ENCODE results near the gene DLG2.

Gene DLG2

GRCh38 chr11:83727251-83727650, 1899.9 kb downstream of the DLG2 start:
- H3K4ac ChIP-seq (ENCODE audit: low read depth in 1 of 2, low read length in 2 of 2) = no peak overlapping the region
- no peak overlapping the region for H2BK15ac ChIP-seq (ENCODE audit: low read depth, poor library complexity, severe bottlenecking)
- H3K18ac ChIP-seq (ENCODE audit: low read depth in 1 of 2, low read length in 2 of 2) = no peak overlapping the region
- no peak overlapping the region for H3K4me3 ChIP-seq (ENCODE audit: insufficient read depth in 1 of 2, low read depth in 1 of 2, low read length in 2 of 2)
- H2AFZ ChIP-seq (ENCODE audit: low read depth, low read length) = no peak overlapping the region
- no peak overlapping the region for H4K8ac ChIP-seq (ENCODE audit: low read length)
- H3K4me1 ChIP-seq (ENCODE audit: control insufficient read depth, insufficient read depth, low read depth, low read length) = no peaks in the 10 kb centered on the region
- no peak overlapping the region for H3K14ac ChIP-seq (ENCODE audit: low read length in 2 of 2)
- no peak overlapping the region for H3K23ac ChIP-seq (ENCODE audit: low read length in 2 of 2)
- no peak overlapping the region for H3K9ac ChIP-seq (ENCODE audit: low read length)
- no peak for DNase-seq
- H2BK120ac ChIP-seq (ENCODE audit: low read depth, low read length) = no peak overlapping the region
- H2BK12ac ChIP-seq (ENCODE audit: low read length in 2 of 2) = no peak overlapping the region
- H2BK5ac ChIP-seq (ENCODE audit: low read depth, low read length, poor library complexity, severe bottlenecking) = no peak overlapping the region
- H3K9me3 ChIP-seq (ENCODE audit: control insufficient read depth, low read length) = no peaks in the 10 kb centered on the region
- no peaks in the 10 kb centered on the region for H3K79me1 ChIP-seq (replicated peaks; ENCODE audit: low read length, poor library complexity, severe bottlenecking)
- no peak overlapping the region for H3K4me2 ChIP-seq (ENCODE audit: low read length, poor library complexity, severe bottlenecking)
- 100% methylated on average over 1 of the region's 1 CpG for WGBS
- no peak overlapping the region for H4K91ac ChIP-seq (ENCODE audit: low read length)
- H2AK5ac ChIP-seq (ENCODE audit: low read length, severe bottlenecking) = no peak overlapping the region
- no peaks in the 10 kb centered on the region for H3K36me3 ChIP-seq (ENCODE audit: control insufficient read depth in 1 of 2, insufficient read depth in 2 of 2, low read depth in 1 of 2, low read length in 2 of 2)
- H3K27ac ChIP-seq (ENCODE audit: low read length, poor library complexity, severe bottlenecking) = no peak overlapping the region
- H3K27me3 ChIP-seq (ENCODE audit: control insufficient read depth in 1 of 2, insufficient read depth in 1 of 2, low read length in 2 of 2) = peaks cover 9 to 21% of the 10 kb centered on the region in 2 experiments

GRCh38 chr11:83726316-83726715, 1900.8 kb downstream of the DLG2 start:
- H4K8ac ChIP-seq (ENCODE audit: low read length) = no peak overlapping the region
- no peaks in the 10 kb centered on the region for H3K9me3 ChIP-seq (ENCODE audit: control insufficient read depth, low read length)
- peaks cover 9 to 21% of the 10 kb centered on the region in 2 experiments for H3K27me3 ChIP-seq (ENCODE audit: control insufficient read depth in 1 of 2, insufficient read depth in 1 of 2, low read length in 2 of 2)
- H2BK120ac ChIP-seq (ENCODE audit: low read depth, low read length) = no peak overlapping the region
- 91% methylated on average over 1 of the region's 2 CpGs for WGBS
- no peak overlapping the region for H2BK12ac ChIP-seq (ENCODE audit: low read length in 2 of 2)
- H4K91ac ChIP-seq (ENCODE audit: low read length) = no peak overlapping the region
- no peaks in the 10 kb centered on the region for H3K36me3 ChIP-seq (ENCODE audit: control insufficient read depth in 1 of 2, insufficient read depth in 2 of 2, low read depth in 1 of 2, low read length in 2 of 2)
- H2AFZ ChIP-seq (ENCODE audit: low read depth, low read length) = no peak overlapping the region
- H3K4me1 ChIP-seq (ENCODE audit: control insufficient read depth, insufficient read depth, low read depth, low read length) = no peaks in the 10 kb centered on the region
- H3K18ac ChIP-seq (ENCODE audit: low read depth in 1 of 2, low read length in 2 of 2) = no peak overlapping the region
- no peak overlapping the region for H2BK5ac ChIP-seq (ENCODE audit: low read depth, low read length, poor library complexity, severe bottlenecking)
- H3K4me3 ChIP-seq (ENCODE audit: insufficient read depth in 1 of 2, low read depth in 1 of 2, low read length in 2 of 2) = no peak overlapping the region
- H3K23ac ChIP-seq (ENCODE audit: low read length in 2 of 2) = no peak overlapping the region
- no peak overlapping the region for H3K27ac ChIP-seq (ENCODE audit: low read length, poor library complexity, severe bottlenecking)
- H2AK5ac ChIP-seq (ENCODE audit: low read length, severe bottlenecking) = no peak overlapping the region
- DNase-seq = no peak
- no peak overlapping the region for H3K9ac ChIP-seq (ENCODE audit: low read length)
- no peak overlapping the region for H3K14ac ChIP-seq (ENCODE audit: low read length in 2 of 2)
- no peak overlapping the region for H3K4me2 ChIP-seq (ENCODE audit: low read length, poor library complexity, severe bottlenecking)
- H3K4ac ChIP-seq (ENCODE audit: low read depth in 1 of 2, low read length in 2 of 2) = no peak overlapping the region
- no peaks in the 10 kb centered on the region for H3K79me1 ChIP-seq (replicated peaks; ENCODE audit: low read length, poor library complexity, severe bottlenecking)
- no peak overlapping the region for H2BK15ac ChIP-seq (ENCODE audit: low read depth, poor library complexity, severe bottlenecking)

- H2BK120ac ChIP-seq (ENCODE audit: low read depth, low read length) = no peak overlapping the region
- peak; percentile 4 for DNase-seq
- no peaks in the 10 kb centered on the region for H3K4me1 ChIP-seq (ENCODE audit: control insufficient read depth, insufficient read depth, low read depth, low read length)
- no peaks in the 10 kb centered on the region for H3K79me1 ChIP-seq (replicated peaks; ENCODE audit: low read length, poor library complexity, severe bottlenecking)
- no peak overlapping the region for H2BK12ac ChIP-seq (ENCODE audit: low read length in 2 of 2)
- no peak overlapping the region for H4K91ac ChIP-seq (ENCODE audit: low read length)
- H3K9me3 ChIP-seq (ENCODE audit: control insufficient read depth, low read length) = no peaks in the 10 kb centered on the region
- H3K23ac ChIP-seq (ENCODE audit: low read length in 2 of 2) = no peak overlapping the region
- no peak overlapping the region for H2AFZ ChIP-seq (ENCODE audit: low read depth, low read length)
- H2BK5ac ChIP-seq (ENCODE audit: low read depth, low read length, poor library complexity, severe bottlenecking) = no peak overlapping the region
- 28% methylated on average over 3 of the region's 4 CpGs for WGBS
- H2AK5ac ChIP-seq (ENCODE audit: low read length, severe bottlenecking) = no peak overlapping the region
- no peak overlapping the region for H3K18ac ChIP-seq (ENCODE audit: low read depth in 1 of 2, low read length in 2 of 2)
- H2BK15ac ChIP-seq (ENCODE audit: low read depth, poor library complexity, severe bottlenecking) = no peak overlapping the region
- H3K4me3 ChIP-seq (ENCODE audit: insufficient read depth in 1 of 2, low read depth in 1 of 2, low read length in 2 of 2) = peak overlapping the region in 1 of 2 experiments; percentile 85
- H3K27ac ChIP-seq (ENCODE audit: low read length, poor library complexity, severe bottlenecking) = no peak overlapping the region
- H3K4me2 ChIP-seq (ENCODE audit: low read length, poor library complexity, severe bottlenecking) = no peak overlapping the region
- H3K14ac ChIP-seq (ENCODE audit: low read length in 2 of 2) = no peak overlapping the region
- H4K8ac ChIP-seq (ENCODE audit: low read length) = no peak overlapping the region
- H3K4ac ChIP-seq (ENCODE audit: low read depth in 1 of 2, low read length in 2 of 2) = no peak overlapping the region
- H3K36me3 ChIP-seq (ENCODE audit: control insufficient read depth in 1 of 2, insufficient read depth in 2 of 2, low read depth in 1 of 2, low read length in 2 of 2) = no peaks in the 10 kb centered on the region
- peaks cover 9 to 21% of the 10 kb centered on the region in 2 experiments for H3K27me3 ChIP-seq (ENCODE audit: control insufficient read depth in 1 of 2, insufficient read depth in 1 of 2, low read length in 2 of 2)
- no peak overlapping the region for H3K9ac ChIP-seq (ENCODE audit: low read length)
These were observed 1901.4 kb downstream of the DLG2 start for GRCh38 chr11:83725728-83726127.

- no peaks in the 10 kb centered on the region for H3K4me1 ChIP-seq (ENCODE audit: control insufficient read depth, insufficient read depth, low read depth, low read length)
- peak overlapping the region; percentile 85 for H3K9ac ChIP-seq (ENCODE audit: low read length)
- H4K8ac ChIP-seq (ENCODE audit: low read length) = no peak overlapping the region
- H3K18ac ChIP-seq (ENCODE audit: low read depth in 1 of 2, low read length in 2 of 2) = no peak overlapping the region
- H2BK5ac ChIP-seq (ENCODE audit: low read depth, low read length, poor library complexity, severe bottlenecking) = no peak overlapping the region
- H2AK5ac ChIP-seq (ENCODE audit: low read length, severe bottlenecking) = no peak overlapping the region
- no peak overlapping the region for H3K4ac ChIP-seq (ENCODE audit: low read depth in 1 of 2, low read length in 2 of 2)
- H2AFZ ChIP-seq (ENCODE audit: low read depth, low read length) = no peak overlapping the region
- no peak overlapping the region for H3K23ac ChIP-seq (ENCODE audit: low read length in 2 of 2)
- H2BK120ac ChIP-seq (ENCODE audit: low read depth, low read length) = no peak overlapping the region
- H3K4me3 ChIP-seq (ENCODE audit: insufficient read depth in 1 of 2, low read depth in 1 of 2, low read length in 2 of 2) = peak overlapping the region in 1 of 2 experiments; percentile 85
- H2BK12ac ChIP-seq (ENCODE audit: low read length in 2 of 2) = no peak overlapping the region
- H3K27ac ChIP-seq (ENCODE audit: low read length, poor library complexity, severe bottlenecking) = no peak overlapping the region
- H3K4me2 ChIP-seq (ENCODE audit: low read length, poor library complexity, severe bottlenecking) = no peak overlapping the region
- no peak overlapping the region for H3K14ac ChIP-seq (ENCODE audit: low read length in 2 of 2)
- no peak overlapping the region for H2BK15ac ChIP-seq (ENCODE audit: low read depth, poor library complexity, severe bottlenecking)
- H3K9me3 ChIP-seq (ENCODE audit: control insufficient read depth, low read length) = no peaks in the 10 kb centered on the region
- DNase-seq = peak; percentile 12
- peaks cover 9 to 21% of the 10 kb centered on the region in 2 experiments for H3K27me3 ChIP-seq (ENCODE audit: control insufficient read depth in 1 of 2, insufficient read depth in 1 of 2, low read length in 2 of 2)
- 3% methylated on average over 3 of the region's 4 CpGs for WGBS
- H3K36me3 ChIP-seq (ENCODE audit: control insufficient read depth in 1 of 2, insufficient read depth in 2 of 2, low read depth in 1 of 2, low read length in 2 of 2) = no peaks in the 10 kb centered on the region
- no peak overlapping the region for H4K91ac ChIP-seq (ENCODE audit: low read length)
- H3K79me1 ChIP-seq (replicated peaks; ENCODE audit: low read length, poor library complexity, severe bottlenecking) = no peaks in the 10 kb centered on the region
These were observed 1901.9 kb downstream of the DLG2 start for GRCh38 chr11:83725269-83725560.

Data from mesenchymal stem cell (in vitro differentiated cells and primary cell).